ENCODE data around the gene FXR1.

The FXR1 gene

DNA sequence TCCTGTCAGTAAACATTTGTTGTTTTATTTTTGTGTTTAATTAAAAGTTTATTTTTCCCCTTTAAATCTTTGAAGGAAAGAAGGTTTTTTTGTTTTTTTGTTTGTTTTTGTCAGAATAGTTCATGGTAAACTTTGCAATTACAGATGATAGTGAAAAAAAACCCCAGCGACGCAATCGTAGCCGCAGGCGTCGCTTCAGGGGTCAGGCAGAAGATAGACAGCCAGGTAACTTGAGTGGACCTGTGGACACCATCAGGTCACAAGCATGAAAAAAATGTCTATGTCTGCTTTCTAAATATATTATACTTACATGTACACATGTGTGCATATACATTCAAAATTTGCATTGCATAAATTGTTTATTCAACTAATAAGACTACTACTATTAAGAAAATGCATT, 58.5 kb downstream of the FXR1 start:
- ChIA-PET CTCF (no interaction called here), POLR2A (no interaction called here)
- TF ChIP-seq NFRKB (IDR thresholded peaks at IDR 0.05) (no peak), TARDBP (IDR thresholded peaks at IDR 0.05) (no peak), LEF1 (IDR thresholded peaks at IDR 0.05; ENCODE audit: borderline replicate concordance) (no peak), SP1 (IDR thresholded peaks at IDR 0.05) (no peak), FOXM1 (IDR thresholded peaks at IDR 0.05; ENCODE audit: borderline replicate concordance) (no peak), CTBP1 (IDR thresholded peaks at IDR 0.05; ENCODE audit: borderline replicate concordance) (no peak), ELF4 (IDR thresholded peaks at IDR 0.05) (no peak), L3MBTL2 (conservative IDR thresholded peaks at IDR 0.05) (no peak), ZNF384 (IDR thresholded peaks at IDR 0.05) (no peak), PKNOX1 (IDR thresholded peaks at IDR 0.05) (no peak), SUZ12 (IDR thresholded peaks at IDR 0.05) (no peak), ARNT (IDR thresholded peaks at IDR 0.05) (no peak), BHLHE40 (IDR thresholded peaks at IDR 0.05; ENCODE audit: borderline replicate concordance) (no peak), FOXA1 (IDR thresholded peaks at IDR 0.05) (no peak), FOXK2 (IDR thresholded peaks at IDR 0.05) (no peak), HDGF (IDR thresholded peaks at IDR 0.05; ENCODE audit: borderline replicate concordance) (no peak)
- no peak for DNase-seq (ENCODE audit: extremely low spot score)

DNA sequence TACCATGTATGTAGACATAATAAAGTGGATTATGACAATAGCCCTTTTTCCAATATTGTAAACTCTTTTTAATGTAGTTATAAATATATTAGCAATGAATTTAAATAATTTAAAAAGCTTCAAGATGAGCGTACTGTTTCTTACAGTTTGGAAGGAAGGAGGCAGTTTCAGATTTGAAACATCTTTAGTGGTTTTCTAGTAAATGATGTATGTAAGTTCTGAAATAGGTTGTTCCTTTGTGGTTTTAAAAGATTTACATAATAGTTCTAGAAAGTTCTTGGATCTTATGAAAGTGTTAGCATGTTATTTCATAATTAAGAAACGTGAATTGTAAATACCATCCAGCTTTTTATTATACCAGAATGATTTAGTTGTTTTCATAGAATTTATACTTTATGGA, 61.1 kb downstream of the FXR1 start:
- POLR2A ChIA-PET: no interaction called here
- CTCF ChIA-PET: no interaction called here
- TF ChIP-seq ZNF384 (IDR thresholded peaks at IDR 0.05) (no peak), PKNOX1 (IDR thresholded peaks at IDR 0.05) (no peak), FOXA1 (IDR thresholded peaks at IDR 0.05) (no peak), L3MBTL2 (conservative IDR thresholded peaks at IDR 0.05) (no peak), ARNT (IDR thresholded peaks at IDR 0.05) (no peak), LEF1 (IDR thresholded peaks at IDR 0.05; ENCODE audit: borderline replicate concordance) (no peak), SUZ12 (IDR thresholded peaks at IDR 0.05) (no peak), ELF4 (IDR thresholded peaks at IDR 0.05) (no peak), FOXK2 (IDR thresholded peaks at IDR 0.05) (no peak), TARDBP (IDR thresholded peaks at IDR 0.05) (no peak), FOXM1 (IDR thresholded peaks at IDR 0.05; ENCODE audit: borderline replicate concordance) (no peak), SP1 (IDR thresholded peaks at IDR 0.05) (no peak), NFRKB (IDR thresholded peaks at IDR 0.05) (no peak), BHLHE40 (IDR thresholded peaks at IDR 0.05; ENCODE audit: borderline replicate concordance) (no peak), HDGF (IDR thresholded peaks at IDR 0.05; ENCODE audit: borderline replicate concordance) (no peak), CTBP1 (IDR thresholded peaks at IDR 0.05; ENCODE audit: borderline replicate concordance) (no peak)
- no peak for DNase-seq (ENCODE audit: extremely low spot score)

- ChIA-PET CTCF (no interaction called here), POLR2A (no interaction called here)
- DNase-seq (ENCODE audit: extremely low spot score): no peak
- TF ChIP-seq HDGF (IDR thresholded peaks at IDR 0.05; ENCODE audit: borderline replicate concordance) (no peak), L3MBTL2 (conservative IDR thresholded peaks at IDR 0.05) (no peak), BHLHE40 (IDR thresholded peaks at IDR 0.05; ENCODE audit: borderline replicate concordance) (no peak), TARDBP (IDR thresholded peaks at IDR 0.05) (no peak), PKNOX1 (IDR thresholded peaks at IDR 0.05) (no peak), SP1 (IDR thresholded peaks at IDR 0.05) (no peak), ELF4 (IDR thresholded peaks at IDR 0.05) (no peak), LEF1 (IDR thresholded peaks at IDR 0.05; ENCODE audit: borderline replicate concordance) (no peak), FOXK2 (IDR thresholded peaks at IDR 0.05) (no peak), SUZ12 (IDR thresholded peaks at IDR 0.05) (no peak), ZNF384 (IDR thresholded peaks at IDR 0.05) (no peak), ARNT (IDR thresholded peaks at IDR 0.05) (no peak), FOXA1 (IDR thresholded peaks at IDR 0.05) (no peak), CTBP1 (IDR thresholded peaks at IDR 0.05; ENCODE audit: borderline replicate concordance) (no peak), NFRKB (IDR thresholded peaks at IDR 0.05) (no peak), FOXM1 (IDR thresholded peaks at IDR 0.05; ENCODE audit: borderline replicate concordance) (no peak)
Observed at GRCh38 chr3:180974286-180974685, 61.8 kb downstream of the FXR1 start.

DNA sequence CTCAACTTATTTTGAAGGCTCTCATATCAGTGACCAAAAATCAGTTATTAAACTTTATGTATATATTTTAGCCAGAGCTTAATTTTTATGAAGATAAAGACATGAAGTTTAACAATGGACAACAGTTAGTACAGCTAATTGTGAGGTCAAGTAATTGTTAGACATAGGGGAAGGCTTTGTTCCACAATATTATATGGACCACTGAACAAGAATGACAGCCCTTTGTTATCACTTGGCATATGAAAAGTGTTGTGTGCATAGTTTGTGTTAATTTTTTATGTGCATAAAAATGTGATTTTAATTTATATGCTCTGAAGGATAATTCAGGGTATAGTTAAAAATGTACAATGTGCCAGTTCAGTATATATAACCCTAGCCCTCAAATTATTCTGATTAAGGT, 65.0 kb downstream of the FXR1 start:
- ChIA-PET CTCF (no interaction called here), POLR2A (no interaction called here)
- TF ChIP-seq ARNT (IDR thresholded peaks at IDR 0.05) (no peak), LEF1 (IDR thresholded peaks at IDR 0.05; ENCODE audit: borderline replicate concordance) (no peak), L3MBTL2 (conservative IDR thresholded peaks at IDR 0.05) (no peak)
- DNase-seq (ENCODE audit: extremely low spot score): no peak

- TF ChIP-seq SUZ12 (IDR thresholded peaks at IDR 0.05): no peak
- TF ChIP-seq ARNT (IDR thresholded peaks at IDR 0.05): no peak
- TF ChIP-seq FOXM1 (IDR thresholded peaks at IDR 0.05; ENCODE audit: borderline replicate concordance): no peak
- no peak for TF ChIP-seq L3MBTL2 (conservative IDR thresholded peaks at IDR 0.05)
- TF ChIP-seq ZNF384 (IDR thresholded peaks at IDR 0.05): no peak
- no peak for TF ChIP-seq BHLHE40 (IDR thresholded peaks at IDR 0.05; ENCODE audit: borderline replicate concordance)
- TF ChIP-seq ELF4 (IDR thresholded peaks at IDR 0.05): no peak
- no peak for TF ChIP-seq TARDBP (IDR thresholded peaks at IDR 0.05)
- TF ChIP-seq PKNOX1 (IDR thresholded peaks at IDR 0.05): no peak
- ChIA-PET POLR2A (interaction anchor here (1.6 kb wide), 1 partner anchor 67 kb away, joined by 4 read pairs; no protein-coding TSS in a partner anchor), CTCF (no interaction called here)
- DNase-seq (ENCODE audit: extremely low spot score): no peak
Observed at GRCh38 chr3:180979961-180980360, 67.5 kb downstream of the FXR1 start.

GRCh38 chr3:180980611-180981010, 68.1 kb downstream of the FXR1 start:
- ChIA-PET POLR2A (interaction anchor here (1.6 kb wide), 1 partner anchor 67 kb away, joined by 4 read pairs; no protein-coding TSS in a partner anchor), CTCF (no interaction called here)
- DNase-seq (ENCODE audit: extremely low spot score): no peak
- TF ChIP-seq ELF4 (IDR thresholded peaks at IDR 0.05) (no peak), FOXA1 (IDR thresholded peaks at IDR 0.05) (no peak), L3MBTL2 (conservative IDR thresholded peaks at IDR 0.05) (no peak), CTBP1 (IDR thresholded peaks at IDR 0.05; ENCODE audit: borderline replicate concordance) (no peak), HDGF (IDR thresholded peaks at IDR 0.05; ENCODE audit: borderline replicate concordance) (no peak), SUZ12 (IDR thresholded peaks at IDR 0.05) (no peak), ARNT (IDR thresholded peaks at IDR 0.05) (no peak), PKNOX1 (IDR thresholded peaks at IDR 0.05) (no peak), SP1 (IDR thresholded peaks at IDR 0.05) (no peak), FOXM1 (IDR thresholded peaks at IDR 0.05; ENCODE audit: borderline replicate concordance) (no peak), TARDBP (IDR thresholded peaks at IDR 0.05) (no peak), FOXK2 (IDR thresholded peaks at IDR 0.05) (no peak), NFRKB (IDR thresholded peaks at IDR 0.05) (no peak)
